K562 (cell line): ENCODE results near the gene MYO5C. TPM values are rescaled to one million over a fixed set of nuclear protein-coding genes. Genes with fewer than 3 reads are reported as not detected.

ENCODE experiments used
- ATAC-seq: fragments of 200-7000 bp; cut with Tn5 transposase; 3 replicates; pipeline ENCODE4 v1.9.1; 2020; ENCODE audit warnings: moderate library complexity
- BruUV-seq: library from RNA; stranded (reverse); fragments of 400-500 nt; replicated peaks from 2 replicates; lab custom pipeline; 2021; lab: Mats Ljungman, UMichigan
- CTCF ChIA-PET: fragments of 300-600 bp; formaldehyde crosslinking; extraction: SDS; loops from one replicate; lab custom pipeline; 2021; ENCODE audit warnings: low intra/inter-chr PET ratio; lab: Yijun Ruan, JAX
- POLR2A ChIA-PET: fragments of 300-600, 350-650 bp; sonication (Branson Sonifier 250); formaldehyde crosslinking; extraction: SDS; loops from one replicate; lab custom pipeline; 2021; ENCODE audit warnings: antibody characterized with exemption, inconsistent platforms; lab: Yijun Ruan, JAX
- DNase-seq, 4 experiments: peaks; one replicate each; pipeline versions ENCODE4 v3.0.0 to v3.0.0-alpha.2; 2011 to 2018; ENCODE audit warnings: low spot score in 3 of 4, mixed read lengths in 3 of 4; ENCODE audit errors: extremely low read depth in 1 of 4
- FAIRE-seq: peaks from 2 replicates; lab custom pipeline; 2011; peaks lifted over from hg19 to GRCh38; lab: Jason Lieb, UNC
- H2AFZ ChIP-seq: 2 replicates; pipeline ENCODE4 v1.6.0; 2011; ENCODE audit warnings: low read depth, low read length, control low read depth, inconsistent platforms
- H3K27ac ChIP-seq: fragments of 200-600 bp; 3 replicates; pipeline ENCODE4 v1.8.0; 2011; ENCODE audit warnings: low read depth, mild to moderate bottlenecking, control low read depth, inconsistent platforms, low read length, moderate library complexity, mixed read lengths; ENCODE audit errors: extremely low read depth
- H3K27me3 ChIP-seq, 2 experiments: fragments of 300-600 bp in 1 of 2; 2 replicates in 1 of 2; 3 replicates in 1 of 2; pipeline versions ENCODE4 v1.6.0 to v1.8.0; 2011; ENCODE audit warnings: inconsistent platforms in 2 of 2, low read length in 2 of 2, mild to moderate bottlenecking in 1 of 2, mixed read lengths in 1 of 2, moderate library complexity in 1 of 2; ENCODE audit not compliant: control insufficient read depth in 2 of 2, insufficient read depth in 2 of 2
- H3K36me3 ChIP-seq: fragments of 300-600 bp; 3 replicates; pipeline ENCODE4 v1.8.0; 2011; ENCODE audit warnings: mild to moderate bottlenecking, low read length, inconsistent platforms; ENCODE audit not compliant: control insufficient read depth, insufficient read depth
- H3K4me1 ChIP-seq, 2 experiments: fragments of 200-600 bp in 1 of 2; replicated peaks in 1 of 2; 2 replicates in 1 of 2; 3 replicates in 1 of 2; pipeline versions ENCODE4 v1.5.1 to v1.8.0; 2011; ENCODE audit warnings: inconsistent platforms in 2 of 2, low read length in 2 of 2, mild to moderate bottlenecking in 1 of 2, mixed read lengths in 1 of 2, moderate library complexity in 1 of 2; ENCODE audit not compliant: control insufficient read depth in 2 of 2, insufficient read depth in 2 of 2
- H3K4me2 ChIP-seq: 2 replicates; pipeline ENCODE4 v1.6.1; 2011; ENCODE audit warnings: low read length, control low read depth, inconsistent platforms, mixed read lengths; ENCODE audit not compliant: insufficient read depth
- H3K4me3 ChIP-seq: fragments of 200-600 bp; sonication (generic), shearing (Covaris generic); 2 replicates; pipeline ENCODE4 v1.5.1; 2016; ENCODE audit warnings: control low read depth, inconsistent platforms
- H3K79me2 ChIP-seq: fragments of 200-600 bp; 3 replicates; pipeline ENCODE4 v1.8.0; 2011; ENCODE audit warnings: low read length, inconsistent platforms; ENCODE audit not compliant: control insufficient read depth, insufficient read depth
- H3K9ac ChIP-seq, 2 experiments: 2 replicates each; pipeline versions ENCODE4 v1.6.0 to v1.6.1; 2011; ENCODE audit warnings: low read depth in 2 of 2, low read length in 2 of 2, control low read depth in 1 of 2, inconsistent platforms in 1 of 2, mild to moderate bottlenecking in 1 of 2, mixed read lengths in 1 of 2; ENCODE audit not compliant: insufficient read depth in 1 of 2
- H3K9me1 ChIP-seq: one replicate; pipeline ENCODE4 v1.6.0; 2011; ENCODE audit warnings: inconsistent platforms, mild to moderate bottlenecking, low read length, moderate library complexity; ENCODE audit not compliant: control insufficient read depth, insufficient read depth
- H3K9me3 ChIP-seq: replicated peaks from 2 replicates; pipeline ENCODE4 v1.5.1; 2011; ENCODE audit warnings: low read depth, low read length, inconsistent platforms; ENCODE audit not compliant: control insufficient read depth, insufficient read depth
- H4K20me1 ChIP-seq: replicated peaks from 2 replicates; pipeline ENCODE4 v1.6.1; 2011; ENCODE audit warnings: low read length, inconsistent platforms, mixed read lengths; ENCODE audit not compliant: control insufficient read depth, insufficient read depth
- ATF2 ChIP-seq: sonication (generic); formaldehyde crosslinking; IDR thresholded peaks from 2 replicates; pipeline ENCODE4 v1.8.1; 2022; ENCODE audit warnings: missing genetic modification reagents
- BDP1 ChIP-seq: IDR thresholded peaks from 3 replicates; pipeline ENCODE4 v1.6.1; 2011; ENCODE audit not compliant: insufficient read length, insufficient read depth
- KAT2B ChIP-seq: IDR thresholded peaks from one replicate; pipeline ENCODE4 v1.6.1; 2012; ENCODE audit warnings: low read depth, mild to moderate bottlenecking, control low read depth, inconsistent platforms, low read length, moderate library complexity
- MYC ChIP-seq, 2 experiments: fragments of 250-450 bp in 1 of 2; sonication (Bioruptor Pico) in 1 of 2; IDR thresholded peaks; 2 replicates each; pipeline versions ENCODE4 v1.5.1 to v1.6.1; 2012 to 2021; ENCODE audit warnings: low read depth in 2 of 2, borderline replicate concordance in 1 of 2, improper control_type of control experiment in 1 of 2, low read length in 1 of 2, mild to moderate bottlenecking in 1 of 2, moderate library complexity in 1 of 2
- NFE2 ChIP-seq: IDR thresholded peaks from 2 replicates; pipeline ENCODE4 v1.6.1; 2014; ENCODE audit warnings: antibody characterized with exemption, low read depth
- PRMT5 ChIP-seq: sonication (generic); formaldehyde crosslinking; IDR thresholded peaks from 2 replicates; pipeline ENCODE4 v1.5.0; 2020; ENCODE audit warnings: missing genetic modification reagents
- ZNF212 ChIP-seq: fragments of 450-650 bp; formaldehyde crosslinking; IDR thresholded peaks from 2 replicates; pipeline ENCODE4 v1.4.0; 2020; ENCODE audit warnings: mild to moderate bottlenecking
- ZNF277 ChIP-seq: fragments of 250-450 bp; sonication (Bioruptor Pico); IDR thresholded peaks from 2 replicates; pipeline ENCODE4 v1.8.0; 2022; ENCODE audit warnings: inconsistent platforms, mild to moderate bottlenecking, moderate library complexity, borderline replicate concordance
- ZNF316 ChIP-seq: fragments of 450-650 bp; IDR thresholded peaks from 2 replicates; pipeline ENCODE4 v1.6.1; 2016
- ZNF407 ChIP-seq: fragments of 450-650 bp; IDR thresholded peaks from 2 replicates; pipeline ENCODE4 v1.6.1; 2016; ENCODE audit warnings: low read depth
- ZNF408 ChIP-seq: fragments of 250-450 bp; sonication (Bioruptor Pico); IDR thresholded peaks from 2 replicates; pipeline ENCODE4 v1.4.0; 2020; ENCODE audit warnings: low read depth, mild to moderate bottlenecking, moderate library complexity
- WGBS: fragments of 100-300 bp; shearing (Covaris generic); methylation state at CpG from one replicate; pipeline ENCODE4 v1.1.6; 2016; ENCODE audit warnings: low coverage, mixed read lengths; ENCODE audit not compliant: insufficient coverage; ENCODE audit errors: missing lambda C conversion rate; 5-methylcytosine and 5-hydroxymethylcytosine counted together
- in situ Hi-C: fragments of 300-500 bp; cut with MboI; formaldehyde crosslinking; loops from 4 replicates; pipeline ENCODE4 v1.15.0; 2018; ENCODE audit warnings: inconsistent platforms, mixed read lengths
- intact Hi-C: fragments of 100-400 bp; cut with micrococcal nuclease; formaldehyde crosslinking; loops from 2 replicates; pipeline ENCODE4 v1.14.2; 2022
- polyA plus RNA-seq, 8 experiments: library from polyadenylated mRNA; depleted of rRNA in 4 of 8; stranded (reverse) in 5 of 8; unstranded in 3 of 8; fragments of >200 nt; fragmentation: Nextera tagmentation in 2 of 8; fragmentation: Illumina TruSeq in 1 of 8; extraction: Ambion mirVana in 2 of 8; extraction: Trizol in 1 of 8; gene quantifications; 2 replicates each; pipeline versions ENCODE4 v1.2.1 to v1.2.3, GENCODE V29; 2011 to 2014; ENCODE audit warnings: inconsistent platforms in 1 of 8, missing spikeins in 1 of 8
- total RNA-seq, 7 experiments: library from RNA; depleted of rRNA in 6 of 7; stranded (reverse); fragments of >200 nt in 6 of 7; fragmentation: Illumina TruSeq in 2 of 7; extraction: Trizol in 2 of 7; gene quantifications; 2 replicates each; pipeline versions ENCODE4 v1.2.1 to v1.2.3, GENCODE V29; 2011 to 2021; ENCODE audit warnings: low replicate concordance in 1 of 7

Gene MYO5C
- total and polyA plus RNA-seq, 9 of the 15 experiments (the other 6 are each of a cell fraction or from before 2014, with no cell fraction given): 0.01 to 0.24 TPM; not detected in 7

GRCh38 chr15:52326756-52327155, 31.2 kb upstream of the MYO5C start (continued):
- TF ChIP-seq NFE2 (no peak), PRMT5 (CRISPR knock-in tag) (no peak), ATF2 (CRISPR knock-in tag) (no peak), ZNF277 (CRISPR knock-in tag) (no peak)
- TF ChIP-seq, all 486 proteins: peak for 0

- no TSS peak for BruUV-seq
- ChIA-PET POLR2A (no interaction called here), CTCF (interaction anchor here (0.6 kb wide), 1 partner anchor 427 kb away, joined by 4 read pairs; no protein-coding TSS in a partner anchor)
- peaks cover 5 to 16% of the 10 kb centered on the region in 2 experiments; a peak in 4 of 5 replicates for H3K27me3 ChIP-seq
- H3K27ac ChIP-seq: no peak overlapping the region
- no peaks in the 10 kb centered on the region for H4K20me1 ChIP-seq
- no peak overlapping the region for H3K4me3 ChIP-seq
- ATAC-seq (no peak), FAIRE-seq (no peak), DNase-seq (no peak)
- H2AFZ ChIP-seq: no peak overlapping the region
- WGBS: 0% methylated on average over 1 of the region's 1 CpG
- no peak overlapping the region for H3K4me2 ChIP-seq
- no peaks in the 10 kb centered on the region for H3K79me2 ChIP-seq
- intact Hi-C loops: no loop called here
- in situ Hi-C loops: no loop called here
- no peaks in the 10 kb centered on the region for H3K9me3 ChIP-seq
- H3K4me1 ChIP-seq: no peaks in the 10 kb centered on the region
- H3K9ac ChIP-seq: no peak overlapping the region
- H3K36me3 ChIP-seq: no peaks in the 10 kb centered on the region
- H3K9me1 ChIP-seq: no peaks in the 10 kb centered on the region
- no peak for TF ChIP-seq ZNF407
- no peak for TF ChIP-seq MYC (IDR thresholded peaks at IDR 0.05; ENCODE audit: low read depth, low read length)
- no peak for TF ChIP-seq MYC (CRISPR knock-in tag; IDR thresholded peaks at IDR 0.05; ENCODE audit: borderline replicate concordance, low read depth)
- no peak for TF ChIP-seq ZNF316
- no peak for TF ChIP-seq BDP1
- no peak for TF ChIP-seq ZNF408 (CRISPR knock-in tag)
- no peak for TF ChIP-seq ZNF212 (CRISPR knock-in tag)
- no peak for TF ChIP-seq KAT2B
Measured at GRCh38 chr15:52324109-52324508, 28.5 kb upstream of the MYO5C start.
